Right hindlimb (tissue), 1 donor: Measurements from ENCODE around the gene SLC24A4.
A peak's percentile ranks its signal among the peaks of the same experiment; 100 is the strongest.

Experiments used
- DNase-seq: peaks from one replicate; pipeline ENCODE4 v3.0.0-alpha.2; 2018

The SLC24A4 gene

GRCh38 chr14:92440345-92441003 lies 117.5 kb downstream of the SLC24A4 start:
- DNase-seq: no peak

- DNase-seq: no peak
These were observed 119.0 kb downstream of the SLC24A4 start for GRCh38 chr14:92441751-92442504.

- no peak for DNase-seq
These were observed 120.2 kb downstream of the SLC24A4 start for GRCh38 chr14:92443167-92443566.

GRCh38 chr14:92443741-92444140 lies 120.8 kb downstream of the SLC24A4 start:
- no peak for DNase-seq

- no peak for DNase-seq
These were observed 123.8 kb downstream of the SLC24A4 start for GRCh38 chr14:92446771-92447170.

- DNase-seq: no peak
These were observed 124.6 kb downstream of the SLC24A4 start for GRCh38 chr14:92447416-92448197.

- no peak for DNase-seq
These were observed 125.8 kb downstream of the SLC24A4 start for GRCh38 chr14:92448786-92449185.

- no peak for DNase-seq
These were observed 126.6 kb downstream of the SLC24A4 start for GRCh38 chr14:92449404-92450181.

- no peak for DNase-seq
These were observed 127.5 kb downstream of the SLC24A4 start for GRCh38 chr14:92450351-92451070.

- no peak for DNase-seq
These were observed 128.3 kb downstream of the SLC24A4 start for GRCh38 chr14:92451245-92451644.

- DNase-seq: no peak
These were observed 128.8 kb downstream of the SLC24A4 start for GRCh38 chr14:92451755-92452154.

- DNase-seq: no peak
These were observed 129.5 kb downstream of the SLC24A4 start for GRCh38 chr14:92452471-92452870.

GRCh38 chr14:92453691-92454090 lies 130.7 kb downstream of the SLC24A4 start:
- DNase-seq: no peak

- no peak for DNase-seq
These were observed 132.3 kb downstream of the SLC24A4 start for GRCh38 chr14:92455231-92455630.

GRCh38 chr14:92456215-92457015 lies 133.4 kb downstream of the SLC24A4 start:
- DNase-seq: peak; percentile 77

GRCh38 chr14:92457016-92457565 lies 134.1 kb downstream of the SLC24A4 start:
- DNase-seq: no peak

- DNase-seq: no peak
These were observed 135.4 kb downstream of the SLC24A4 start for GRCh38 chr14:92458136-92459029.

GRCh38 chr14:92459030-92459949 lies 136.3 kb downstream of the SLC24A4 start:
- peak; percentile 78 for DNase-seq

GRCh38 chr14:92459950-92460421 lies 137.0 kb downstream of the SLC24A4 start:
- no peak for DNase-seq
